H1 (cell line): ENCODE measurements around the gene ERC1. TPM values are rescaled to one million over a fixed set of nuclear protein-coding genes. Genes with fewer than 3 reads are reported as not detected.

Experiments used
- CHD2 ChIP-seq: IDR thresholded peaks from 2 replicates; pipeline ENCODE4 v1.6.1; 2012; ENCODE audit warnings: low read length, improper control_type of control experiment
- CREB1 ChIP-seq: IDR thresholded peaks from 2 replicates; pipeline ENCODE4 v1.6.1; 2012; ENCODE audit warnings: inconsistent platforms
- CTBP2 ChIP-seq: IDR thresholded peaks from 2 replicates; pipeline ENCODE4 v1.7.0; 2011; ENCODE audit warnings: borderline replicate concordance, mild to moderate bottlenecking, moderate library complexity, mixed read lengths, low read length; ENCODE audit not compliant: insufficient read depth, insufficient read length
- MAFK ChIP-seq: IDR thresholded peaks from 2 replicates; pipeline ENCODE4 v1.6.1; 2012; ENCODE audit warnings: low read depth, mild to moderate bottlenecking, improper control_type of control experiment, low read length
- POU5F1 ChIP-seq: IDR thresholded peaks from 2 replicates; pipeline ENCODE4 v1.6.1; 2011; ENCODE audit warnings: low read depth, mild to moderate bottlenecking, low read length, moderate library complexity
- TCF12 ChIP-seq: IDR thresholded peaks from 2 replicates; pipeline ENCODE4 v1.6.1; 2011; ENCODE audit warnings: low read depth, mild to moderate bottlenecking, low read length
- USF2 ChIP-seq: IDR thresholded peaks from 2 replicates; pipeline ENCODE4 v1.6.1; 2011; ENCODE audit warnings: low read length, improper control_type of control experiment
- ZNF274 ChIP-seq: IDR thresholded peaks from 2 replicates; pipeline ENCODE4 v1.7.0; 2012; ENCODE audit warnings: low read length, borderline replicate concordance; ENCODE audit errors: extremely low read depth
- polyA plus RNA-seq, 7 experiments: library from polyadenylated mRNA; depleted of rRNA in 3 of 7; stranded (reverse) in 5 of 7; unstranded in 2 of 7; fragments of >200 nt in 5 of 7; fragments of 200-250 nt in 2 of 7; gene quantifications; 1 replicate in 5 of 7; 2 replicates in 1 of 7; 4 replicates in 1 of 7; pipeline versions ENCODE4 v1.2.1 to v1.2.3, GENCODE V29; 2011 to 2013; ENCODE audit warnings: missing spikeins in 2 of 7, mixed read lengths in 2 of 7
- total RNA-seq: library from RNA; stranded (reverse); fragmentation: NEBNext Ultra II Directional; extraction: Animal tissue kit (Norgen Biotek cat#: 25700); gene quantifications from 2 replicates; pipeline ENCODE4 v1.2.1, GENCODE V29; 2021

Gene ERC1
- total and polyA plus RNA-seq, 2 of the 8 experiments (the other 6 are each of a cell fraction or from before 2014, with no cell fraction given) = 7.8 to 45.7 TPM

GRCh38 chr12:1325666-1326065 is 334.6 kb downstream of the ERC1 start (continued):
- no peak for TF ChIP-seq CHD2
- no peak for TF ChIP-seq CTBP2
- no peak for TF ChIP-seq USF2
- no peak for TF ChIP-seq POU5F1
- no peak for TF ChIP-seq CREB1
- TF ChIP-seq TCF12 = no peak
- no peak for TF ChIP-seq MAFK
- no peak for TF ChIP-seq ZNF274
